HEK293 (cell line): ENCODE results near the gene FAM3C.

Experiments
- CTCF ChIA-PET: fragments of 350-600 bp; formaldehyde crosslinking; extraction: SDS; loops from one replicate; lab custom pipeline; 2021; ENCODE audit warnings: antibody characterized with exemption; lab: Yijun Ruan, JAX
- POLR2A ChIA-PET: fragments of 300-600 bp; formaldehyde crosslinking; extraction: SDS; loops from one replicate; lab custom pipeline; 2020; ENCODE audit warnings: antibody characterized with exemption, inconsistent platforms; lab: Yijun Ruan, JAX
- H3K27ac ChIP-seq: fragments of 200-500 bp; sonication (Bioruptor generic); 2 replicates; pipeline ENCODE4 v1.5.1; 2014; ENCODE audit warnings: low read depth, low read length, control low read depth, inconsistent platforms; ENCODE audit errors: extremely low read depth
- H3K36me3 ChIP-seq, 2 experiments: fragments of 200-500 bp in 1 of 2; sonication (Bioruptor generic) in 1 of 2; 1 replicate in 1 of 2; 2 replicates in 1 of 2; pipeline ENCODE4 v1.5.1; 2014 to 2017; ENCODE audit warnings: inconsistent platforms in 2 of 2, low read length in 2 of 2; ENCODE audit not compliant: control insufficient read depth in 2 of 2, insufficient read depth in 1 of 2
- H3K4me1 ChIP-seq: fragments of 200-500 bp; sonication (Bioruptor generic); 2 replicates; pipeline ENCODE4 v1.5.1; 2014; ENCODE audit warnings: mild to moderate bottlenecking, low read length, inconsistent platforms; ENCODE audit not compliant: control insufficient read depth, insufficient read depth
- H3K4me3 ChIP-seq: 2 replicates; pipeline ENCODE4 v1.5.1; 2011; ENCODE audit warnings: low read depth, mild to moderate bottlenecking, control low read depth, low read length, moderate library complexity
- H3K9me3 ChIP-seq: fragments of 200-500 bp; sonication (Bioruptor generic); 2 replicates; pipeline ENCODE4 v1.5.1; 2014; ENCODE audit warnings: low read depth, low read length, inconsistent platforms; ENCODE audit not compliant: control insufficient read depth, insufficient read depth
- CTCF ChIP-seq: fragments of 450-650 bp; formaldehyde crosslinking; IDR thresholded peaks from 2 replicates; pipeline ENCODE4 v1.5.1; 2016; ENCODE audit warnings: missing biosample characterization, missing genetic modification characterization
- HOXA7 ChIP-seq: sonication (generic); formaldehyde crosslinking; IDR thresholded peaks from 2 replicates; pipeline ENCODE4 v1.8.1; 2022; ENCODE audit warnings: missing genetic modification reagents, borderline replicate concordance
- KLF7 ChIP-seq: fragments of 450-650 bp; formaldehyde crosslinking; IDR thresholded peaks from 2 replicates; pipeline ENCODE4 v1.5.1; 2016; ENCODE audit warnings: missing biosample characterization, missing genetic modification characterization, borderline replicate concordance
- SETDB1 ChIP-seq: IDR thresholded peaks from one replicate; pipeline ENCODE4 v1.6.1; 2017; ENCODE audit warnings: mild to moderate bottlenecking, low read length, moderate library complexity, mixed read lengths; ENCODE audit not compliant: insufficient read length
- ZBTB1 ChIP-seq: fragments of 450-650 bp; formaldehyde crosslinking; IDR thresholded peaks from 2 replicates; pipeline ENCODE4 v1.5.1; 2016; ENCODE audit warnings: missing biosample characterization, missing genetic modification characterization
- ZBTB17 ChIP-seq: fragments of 450-650 bp; formaldehyde crosslinking; IDR thresholded peaks from 2 replicates; pipeline ENCODE4 v1.5.1; 2016; ENCODE audit warnings: missing biosample characterization, missing genetic modification characterization
- ZBTB49 ChIP-seq: fragments of 450-650 bp; formaldehyde crosslinking; IDR thresholded peaks from 2 replicates; pipeline ENCODE4 v1.5.1; 2016; ENCODE audit warnings: missing biosample characterization, missing genetic modification characterization, low read depth
- ZBTB8A ChIP-seq: fragments of 450-650 bp; formaldehyde crosslinking; IDR thresholded peaks from 2 replicates; pipeline ENCODE4 v1.5.1; 2016; ENCODE audit warnings: missing biosample characterization, missing genetic modification characterization
- ZIC2 ChIP-seq: fragments of 450-650 bp; formaldehyde crosslinking; IDR thresholded peaks from 2 replicates; pipeline ENCODE4 v1.5.1; 2016; ENCODE audit warnings: missing biosample characterization, missing genetic modification characterization
- ZNF169 ChIP-seq: fragments of 450-650 bp; formaldehyde crosslinking; IDR thresholded peaks from 2 replicates; pipeline ENCODE4 v1.5.1; 2016; ENCODE audit warnings: missing biosample characterization, missing genetic modification characterization
- ZNF174 ChIP-seq: fragments of 450-650 bp; formaldehyde crosslinking; IDR thresholded peaks from 2 replicates; pipeline ENCODE4 v1.5.0; 2017; ENCODE audit warnings: missing biosample characterization, mild to moderate bottlenecking, missing genetic modification characterization
- ZNF18 ChIP-seq: fragments of 450-650 bp; formaldehyde crosslinking; IDR thresholded peaks from 2 replicates; pipeline ENCODE4 v1.5.1; 2016; ENCODE audit warnings: missing biosample characterization, missing genetic modification characterization
- ZNF23 ChIP-seq: fragments of 450-650 bp; formaldehyde crosslinking; IDR thresholded peaks from 2 replicates; pipeline ENCODE4 v1.5.1; 2016; ENCODE audit warnings: missing biosample characterization, missing genetic modification characterization, borderline replicate concordance
- ZNF292 ChIP-seq: fragments of 450-650 bp; formaldehyde crosslinking; IDR thresholded peaks from 2 replicates; pipeline ENCODE4 v1.5.1; 2016; ENCODE audit warnings: low read depth, missing biosample characterization, missing genetic modification characterization, borderline replicate concordance
- ZNF335 ChIP-seq: fragments of 450-650 bp; formaldehyde crosslinking; conservative IDR thresholded peaks from 2 replicates; pipeline ENCODE4 v1.5.1; 2016; ENCODE audit warnings: missing biosample characterization, missing genetic modification characterization
- ZNF510 ChIP-seq: fragments of 450-650 bp; formaldehyde crosslinking; IDR thresholded peaks from 2 replicates; pipeline ENCODE4 v1.5.1; 2018; ENCODE audit warnings: mild to moderate bottlenecking, missing genetic modification characterization, missing biosample characterization; ENCODE audit not compliant: insufficient replicate concordance
- ZNF571 ChIP-seq: fragments of 450-650 bp; formaldehyde crosslinking; IDR thresholded peaks from 2 replicates; pipeline ENCODE4 v1.5.0; 2017; ENCODE audit warnings: missing biosample characterization, missing genetic modification characterization
- ZNF670 ChIP-seq: fragments of 450-650 bp; formaldehyde crosslinking; IDR thresholded peaks from 2 replicates; pipeline ENCODE4 v1.5.1; 2016; ENCODE audit warnings: missing biosample characterization, missing genetic modification characterization, low read depth
- ZNF830 ChIP-seq: fragments of 450-650 bp; IDR thresholded peaks from 2 replicates; pipeline ENCODE4 v1.5.0; 2018; ENCODE audit warnings: missing biosample characterization, missing genetic modification characterization, low read depth, mild to moderate bottlenecking, moderate library complexity
- ZNF843 ChIP-seq: fragments of 450-650 bp; formaldehyde crosslinking; IDR thresholded peaks from 2 replicates; pipeline ENCODE4 v1.5.1; 2016; ENCODE audit warnings: missing biosample characterization, missing genetic modification characterization
- ZSCAN4 ChIP-seq: fragments of 450-650 bp; formaldehyde crosslinking; IDR thresholded peaks from 2 replicates; pipeline ENCODE4 v1.5.1; 2017; ENCODE audit warnings: missing biosample characterization, missing genetic modification characterization
- TF ChIP-seq, protein P1 (sequence below): fragments of 450-650 bp; IDR thresholded peaks from 2 replicates; pipeline ENCODE4 v1.5.1; 2018; ENCODE audit warnings: missing biosample characterization, mild to moderate bottlenecking, missing genetic modification characterization
- TF ChIP-seq, protein P2 (sequence below): fragments of 450-650 bp; formaldehyde crosslinking; IDR thresholded peaks from 2 replicates; pipeline ENCODE4 v1.5.1; 2017; ENCODE audit warnings: missing biosample characterization, mild to moderate bottlenecking, missing genetic modification characterization, moderate library complexity

FAM3C gene

DNA sequence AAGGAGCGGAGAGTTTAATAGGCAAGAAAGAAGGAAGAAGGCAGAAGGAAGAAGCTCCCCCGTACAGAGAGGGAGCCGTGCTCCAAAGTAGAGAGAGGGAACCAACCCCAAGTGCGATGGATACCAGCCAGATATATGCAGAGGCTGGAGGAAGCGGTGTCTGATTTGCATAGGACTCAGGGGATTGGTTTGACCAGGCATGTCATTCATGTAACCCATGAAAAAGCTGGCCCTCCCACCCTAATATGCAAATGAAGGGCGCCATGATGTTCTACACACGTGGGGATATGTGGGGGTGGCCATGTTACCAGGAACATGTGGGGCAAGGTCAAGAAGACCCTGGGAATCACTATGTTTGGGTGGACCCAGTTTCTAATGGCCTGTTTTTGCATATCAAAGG, 40.6 kb upstream of the FAM3C start:
- H3K27ac ChIP-seq = no peak overlapping the region
- H3K4me1 ChIP-seq = no peaks in the 10 kb centered on the region
- H3K36me3 ChIP-seq = no peaks in the 10 kb centered on the region
- H3K9me3 ChIP-seq = no peaks in the 10 kb centered on the region
- no peak overlapping the region for H3K4me3 ChIP-seq
- ChIA-PET POLR2A (no interaction called here), CTCF (no interaction called here)
- no peak for TF ChIP-seq ZNF174
- TF ChIP-seq ZBTB8A (tag by site-specific recombination) = no peak
- TF ChIP-seq ZNF18 (tag by site-specific recombination) = no peak
- TF ChIP-seq ZNF169 (tag by site-specific recombination) = no peak
- no peak for TF ChIP-seq ZNF830 (tag by site-specific recombination)

GRCh38 chr7:121436136-121436535, 40.0 kb upstream of the FAM3C start:
- ChIA-PET CTCF (no interaction called here), POLR2A (no interaction called here)
- H3K27ac ChIP-seq = no peak overlapping the region

GRCh38 chr7:121433775-121434174, 37.7 kb upstream of the FAM3C start:
- POLR2A ChIA-PET = no interaction called here
- CTCF ChIA-PET = no interaction called here
- TF ChIP-seq ZSCAN4 (tag by site-specific recombination) = no peak
- no peak for TF ChIP-seq ZNF292 (tag by site-specific recombination)
- no peak for TF ChIP-seq ZIC2 (tag by site-specific recombination)
- TF ChIP-seq HOXA7 (CRISPR knock-in tag) = no peak
- TF ChIP-seq ZNF670 = no peak
- no peak for TF ChIP-seq ZBTB1 (tag by site-specific recombination)
- no peak for TF ChIP-seq ZBTB49 (tag by site-specific recombination)
- no peak for TF ChIP-seq KLF7 (tag by site-specific recombination)

More at GRCh38 chr7:121436136-121436535, 40.0 kb upstream of the FAM3C start:
- Histone ChIP-seq H3K36me3 (no peaks in the 10 kb centered on the region), H3K4me3 (no peak overlapping the region), H3K9me3 (no peaks in the 10 kb centered on the region), H3K4me1 (no peaks in the 10 kb centered on the region)
- TF ChIP-seq ZNF571 = no peak
- TF ChIP-seq, protein P1, sequence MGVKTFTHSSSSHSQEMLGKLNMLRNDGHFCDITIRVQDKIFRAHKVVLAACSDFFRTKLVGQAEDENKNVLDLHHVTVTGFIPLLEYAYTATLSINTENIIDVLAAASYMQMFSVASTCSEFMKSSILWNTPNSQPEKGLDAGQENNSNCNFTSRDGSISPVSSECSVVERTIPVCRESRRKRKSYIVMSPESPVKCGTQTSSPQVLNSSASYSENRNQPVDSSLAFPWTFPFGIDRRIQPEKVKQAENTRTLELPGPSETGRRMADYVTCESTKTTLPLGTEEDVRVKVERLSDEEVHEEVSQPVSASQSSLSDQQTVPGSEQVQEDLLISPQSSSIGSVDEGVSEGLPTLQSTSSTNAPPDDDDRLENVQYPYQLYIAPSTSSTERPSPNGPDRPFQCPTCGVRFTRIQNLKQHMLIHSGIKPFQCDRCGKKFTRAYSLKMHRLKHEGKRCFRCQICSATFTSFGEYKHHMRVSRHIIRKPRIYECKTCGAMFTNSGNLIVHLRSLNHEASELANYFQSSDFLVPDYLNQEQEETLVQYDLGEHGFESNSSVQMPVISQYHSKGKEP (tag by site-specific recombination) = no peak
- TF ChIP-seq ZNF510 (tag by site-specific recombination) = no peak
- TF ChIP-seq ZNF843 (tag by site-specific recombination) = no peak
- TF ChIP-seq ZBTB17 (tag by site-specific recombination) = no peak
- TF ChIP-seq, protein P2, sequence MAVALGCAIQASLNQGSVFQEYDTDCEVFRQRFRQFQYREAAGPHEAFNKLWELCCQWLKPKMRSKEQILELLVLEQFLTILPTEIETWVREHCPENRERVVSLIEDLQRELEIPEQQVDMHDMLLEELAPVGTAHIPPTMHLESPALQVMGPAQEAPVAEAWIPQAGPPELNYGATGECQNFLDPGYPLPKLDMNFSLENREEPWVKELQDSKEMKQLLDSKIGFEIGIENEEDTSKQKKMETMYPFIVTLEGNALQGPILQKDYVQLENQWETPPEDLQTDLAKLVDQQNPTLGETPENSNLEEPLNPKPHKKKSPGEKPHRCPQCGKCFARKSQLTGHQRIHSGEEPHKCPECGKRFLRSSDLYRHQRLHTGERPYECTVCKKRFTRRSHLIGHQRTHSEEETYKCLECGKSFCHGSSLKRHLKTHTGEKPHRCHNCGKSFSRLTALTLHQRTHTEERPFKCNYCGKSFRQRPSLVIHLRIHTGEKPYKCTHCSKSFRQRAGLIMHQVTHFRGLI = no peak
- TF ChIP-seq CTCF = no peak
- no peak for TF ChIP-seq SETDB1
- TF ChIP-seq ZNF23 = no peak
- TF ChIP-seq ZNF335 (tag by site-specific recombination) = no peak

More at GRCh38 chr7:121433775-121434174, 37.7 kb upstream of the FAM3C start:
- Histone ChIP-seq H3K4me1 (no peaks in the 10 kb centered on the region), H3K36me3 (no peaks in the 10 kb centered on the region), H3K9me3 (no peaks in the 10 kb centered on the region), H3K27ac (no peak overlapping the region), H3K4me3 (no peak overlapping the region)
